ENCODE results near the gene H19.

Gene H19

DNA sequence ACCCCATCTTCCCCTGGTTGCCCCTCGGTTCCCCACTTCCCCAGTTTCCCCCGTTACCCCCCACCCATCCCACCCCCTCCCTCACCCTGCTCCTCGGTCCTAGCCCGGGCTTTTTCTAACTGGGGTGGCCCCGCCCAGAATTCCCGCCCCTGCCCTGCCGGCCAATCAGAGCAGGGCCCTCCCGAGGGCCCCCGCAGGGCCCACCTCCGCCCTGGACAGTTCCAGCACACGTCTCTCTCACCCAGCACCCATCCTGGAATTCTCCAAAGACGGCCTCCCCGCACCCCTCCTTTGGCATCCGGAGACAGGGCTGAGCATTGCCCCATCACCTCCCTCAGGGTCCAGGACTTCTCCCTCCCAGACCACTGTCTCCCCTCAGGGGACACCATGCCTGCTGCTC, at the start of gene H19:
Gene H19, minus strand, starts transcription at position 88 of the 400 bp plus-strand sequence.
- DNase-seq (ENCODE audit: low read depth): no peak

DNA sequence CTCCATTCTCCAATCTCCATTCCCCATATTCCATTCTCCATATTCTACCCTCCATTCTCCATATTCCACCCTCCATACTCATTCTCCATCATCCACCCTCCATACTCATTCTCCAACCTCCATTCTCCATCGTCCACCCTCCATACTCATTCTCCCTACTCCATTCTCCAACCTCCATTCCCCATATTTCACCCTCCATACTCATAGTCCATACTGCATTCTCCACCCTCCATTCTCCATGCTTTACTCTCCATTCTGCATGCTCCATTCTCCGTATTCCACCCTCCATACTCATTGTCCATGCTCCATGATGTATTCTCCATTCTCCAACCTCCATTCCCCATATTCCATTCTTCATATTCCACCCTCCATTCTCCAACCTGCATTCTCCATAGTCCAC, 44.3 kb upstream of the H19 start:
- DNase-seq (ENCODE audit: low read depth): no peak

GRCh38 chr11:2041153-2041552, 43.5 kb upstream of the H19 start:
- no peak for DNase-seq (ENCODE audit: low read depth)

DNA sequence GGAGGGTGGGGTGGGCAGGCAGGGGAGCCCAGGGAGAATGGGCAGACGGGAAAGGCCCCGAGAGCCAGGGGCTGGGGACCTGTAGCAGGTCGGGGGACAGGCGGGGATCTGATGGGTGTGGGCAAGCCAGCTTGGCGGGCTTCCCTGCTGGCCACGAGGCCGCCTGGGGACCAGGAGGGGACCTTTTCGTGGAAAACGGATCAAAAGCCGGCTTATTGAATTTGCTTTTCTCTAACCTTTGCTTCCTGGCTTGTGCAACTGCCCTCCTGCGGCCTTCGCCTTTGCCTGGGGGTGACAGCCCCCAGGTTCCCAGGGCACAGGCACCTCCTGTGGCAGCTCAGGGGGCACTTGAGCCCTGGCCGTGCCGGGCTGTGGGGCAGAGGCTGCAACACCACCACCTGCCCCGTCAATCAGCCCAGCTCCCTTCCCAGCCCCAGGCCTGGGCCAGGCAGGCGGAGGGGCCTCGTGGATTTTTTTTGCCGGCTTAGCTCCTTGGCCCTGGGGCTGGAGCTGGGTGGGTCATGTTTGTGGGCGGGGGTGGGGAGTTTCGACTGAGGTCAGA, 41.6 kb upstream of the H19 start:
- DNase-seq (ENCODE audit: low read depth): no peak

DNA sequence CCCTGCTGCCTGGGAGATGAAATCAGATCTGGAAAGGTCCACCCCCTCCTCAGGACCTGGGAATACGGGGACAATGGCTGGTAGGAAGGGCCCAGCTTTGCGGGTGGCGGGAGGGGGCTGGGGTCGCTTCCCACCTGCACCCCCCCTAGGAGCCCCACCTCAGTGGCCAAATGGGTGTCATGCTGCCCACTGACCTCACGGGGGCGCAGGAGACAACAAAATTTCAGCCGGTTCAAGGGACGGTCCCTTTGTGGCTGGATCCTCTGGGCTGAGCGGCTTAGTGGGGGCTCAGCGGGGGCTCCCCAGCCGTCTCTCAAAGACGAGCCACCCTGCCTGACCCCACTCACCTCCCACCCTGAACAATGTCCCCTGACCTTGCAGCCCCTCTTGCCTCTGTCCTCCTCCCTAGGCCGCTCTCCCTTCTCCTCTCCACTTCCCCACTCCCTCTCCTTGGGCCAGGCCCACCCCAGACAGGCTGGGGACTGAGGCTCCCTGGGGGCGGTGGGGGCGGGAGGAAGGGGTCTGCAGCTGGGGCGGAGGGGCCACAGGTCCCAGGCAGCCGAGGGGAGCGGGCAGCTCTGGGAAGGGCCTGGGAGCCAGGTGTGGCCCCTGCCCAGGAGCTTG, 39.3 kb upstream of the H19 start:
- DNase-seq (ENCODE audit: low read depth): no peak

- DNase-seq (ENCODE audit: low read depth): no peak
These were observed 37.7 kb upstream of the H19 start for GRCh38 chr11:2035382-2035781.

GRCh38 chr11:2031058-2031457, 33.4 kb upstream of the H19 start:
- no peak for DNase-seq (ENCODE audit: low read depth)

DNA sequence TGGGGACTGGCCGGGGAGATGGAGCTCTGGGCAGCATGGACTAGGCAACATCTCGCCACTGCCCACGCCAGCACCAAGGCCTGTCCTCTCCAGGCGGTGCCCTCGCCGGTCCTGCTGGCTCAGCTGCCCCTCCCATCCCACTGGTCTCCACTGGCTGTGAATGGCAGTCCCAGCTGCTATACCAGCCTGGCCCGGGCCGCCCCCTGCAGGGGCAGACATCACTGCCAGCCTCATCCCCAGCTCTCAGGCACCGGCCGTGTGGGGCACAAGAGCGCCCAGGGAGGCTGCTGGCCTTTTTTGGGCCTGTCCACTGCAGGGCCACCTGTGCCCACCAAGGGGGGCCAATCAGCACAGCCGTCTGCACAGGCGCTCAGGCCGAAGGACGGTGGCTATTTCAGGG, 30.1 kb upstream of the H19 start:
- no peak for DNase-seq (ENCODE audit: low read depth)

DNA sequence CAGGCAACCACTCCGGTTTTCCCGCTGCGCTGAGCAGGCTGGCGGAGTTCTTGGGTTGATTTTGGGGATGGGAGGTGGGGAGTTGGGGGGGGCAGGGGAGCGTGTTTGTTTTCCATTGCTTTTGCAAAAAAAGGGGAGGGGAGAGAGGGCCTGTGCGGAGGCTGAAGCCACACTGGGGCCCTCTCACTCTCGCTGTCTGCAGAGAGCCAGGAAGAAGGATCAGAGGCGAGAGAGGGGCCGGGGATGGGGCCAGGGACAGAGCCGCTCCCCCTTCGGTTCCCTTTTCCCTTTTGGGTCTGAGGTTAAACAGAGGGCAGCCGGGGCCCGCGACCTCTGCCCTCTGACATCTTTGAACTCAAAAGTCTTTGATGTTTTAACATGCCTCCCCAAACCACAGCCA, 17.4 kb upstream of the H19 start:
- no peak for DNase-seq (ENCODE audit: low read depth)

DNA sequence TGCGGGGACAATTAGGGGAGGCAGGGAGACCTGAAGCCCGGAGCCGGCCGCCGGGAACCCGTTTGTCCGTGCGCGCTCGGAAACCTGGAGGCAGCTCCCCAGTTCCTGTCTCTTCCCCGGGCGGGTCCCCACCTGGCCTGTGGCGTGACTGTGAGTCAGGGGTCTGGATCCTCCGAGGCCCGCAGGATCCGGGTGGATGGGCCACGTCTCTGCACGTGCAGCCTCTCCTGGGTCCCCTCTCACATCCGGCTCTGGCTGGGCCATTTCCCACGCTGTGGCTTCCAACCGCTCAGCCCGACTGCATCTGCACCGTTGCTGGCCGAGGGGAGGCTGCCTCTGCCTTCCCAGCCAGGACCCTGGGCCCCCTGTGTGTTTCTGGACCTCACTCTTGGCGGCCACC, 14.8 kb upstream of the H19 start:
- no peak for DNase-seq (ENCODE audit: low read depth)

DNA sequence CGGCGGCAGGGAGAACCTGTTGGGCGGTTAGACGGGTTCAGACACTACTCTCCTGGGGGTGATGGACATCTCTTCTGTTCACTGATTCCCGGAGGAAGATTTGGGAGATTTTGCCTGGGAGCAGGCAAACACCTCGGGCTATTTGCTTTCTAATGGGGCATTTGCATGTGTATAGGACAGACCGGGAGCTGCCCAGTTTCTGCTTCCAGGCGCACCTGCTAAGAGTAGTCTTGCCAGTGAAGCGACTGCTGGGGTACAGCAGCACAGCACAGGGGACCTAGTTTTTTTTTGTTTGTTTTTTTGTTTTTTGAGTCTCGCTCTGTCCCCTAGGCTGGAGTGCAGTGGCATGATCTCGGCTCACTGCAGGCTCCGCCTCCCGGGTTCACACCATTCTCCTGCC, 6.8 kb upstream of the H19 start:
- no peak for DNase-seq (ENCODE audit: low read depth)

DNA sequence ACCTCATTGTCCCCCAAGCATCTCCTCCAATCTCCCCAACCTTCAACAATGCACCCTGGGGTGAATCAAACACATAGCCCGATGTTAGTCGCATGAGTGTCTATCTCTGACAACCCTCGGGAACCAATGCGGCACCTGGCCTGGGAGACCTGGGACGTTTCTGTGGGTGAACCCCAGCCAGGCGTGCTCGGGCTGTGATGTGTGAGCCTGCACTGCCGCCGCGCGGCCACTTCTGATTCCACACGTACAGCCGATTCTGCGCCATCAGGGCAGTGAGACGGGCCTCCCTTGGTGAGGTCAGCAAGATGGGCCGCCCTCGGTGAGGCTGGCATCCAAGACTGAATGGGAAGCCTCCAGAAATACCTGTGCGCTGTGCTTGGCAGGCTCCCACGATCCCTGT, 5.2 kb upstream of the H19 start:
- no peak for DNase-seq (ENCODE audit: low read depth)

DNA sequence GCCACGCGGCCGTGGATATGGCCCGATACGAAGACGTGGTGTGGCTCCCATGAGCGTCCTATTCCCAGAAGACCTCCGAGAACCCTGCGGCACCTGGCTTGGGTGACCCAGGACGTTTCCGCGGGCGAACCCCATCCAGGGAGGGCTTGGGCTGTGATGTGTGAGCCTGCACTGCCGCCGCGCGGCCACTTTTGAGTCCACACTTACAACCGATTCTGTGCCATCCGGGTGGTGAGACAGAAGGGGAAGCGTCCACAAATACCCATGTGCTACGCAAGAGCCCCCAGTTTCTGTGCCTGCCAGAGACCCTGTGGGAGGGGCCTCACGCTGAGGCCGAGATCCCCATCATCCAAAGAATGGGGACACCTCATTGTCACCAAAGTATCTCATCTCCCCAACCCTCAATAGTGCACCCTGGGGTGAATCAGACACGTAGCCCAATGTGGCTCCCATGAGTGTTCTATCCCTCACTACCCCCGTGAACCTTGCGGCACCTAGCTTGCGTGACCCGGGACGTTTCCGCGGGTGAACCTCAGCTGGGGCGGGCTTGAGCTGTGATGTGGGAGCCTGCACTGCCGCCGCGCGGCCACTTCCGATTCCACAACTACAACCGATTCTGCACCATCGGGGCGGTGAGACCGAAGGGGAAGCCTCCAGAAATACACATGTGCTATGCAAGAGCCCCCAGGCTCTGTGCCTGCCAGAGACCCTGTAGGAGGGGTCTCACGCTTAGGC, 4.6 kb upstream of the H19 start:
- DNase-seq (ENCODE audit: low read depth): no peak

- no peak for DNase-seq (ENCODE audit: low read depth)
These were observed 1.2 kb upstream of the H19 start for GRCh38 chr11:1998861-1999260.

DNA sequence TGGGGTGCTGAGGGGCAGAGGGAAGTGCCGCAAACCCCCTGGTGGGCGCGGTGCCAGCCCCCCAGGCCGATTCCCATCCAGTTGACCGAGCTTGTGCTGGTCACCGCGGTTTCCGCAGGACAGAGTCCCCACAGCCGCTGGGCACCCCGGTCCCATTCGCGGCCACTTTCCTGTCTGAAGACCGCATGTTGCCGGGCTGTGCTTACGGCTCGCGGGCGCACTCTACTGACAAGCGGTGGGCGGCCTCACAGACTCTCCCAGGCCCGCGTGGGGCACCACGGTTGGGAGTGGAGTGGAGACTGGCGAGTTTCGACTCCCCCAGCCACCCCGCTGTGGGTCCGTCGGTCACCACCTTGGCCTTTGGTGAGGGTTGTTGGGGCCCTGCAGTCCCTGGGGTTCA, 648 bp upstream of the H19 start:
- DNase-seq (ENCODE audit: low read depth): no peak

GRCh38 chr11:1994121-1994520, 3.5 kb downstream of the H19 start:
- no peak for DNase-seq (ENCODE audit: low read depth)

DNA sequence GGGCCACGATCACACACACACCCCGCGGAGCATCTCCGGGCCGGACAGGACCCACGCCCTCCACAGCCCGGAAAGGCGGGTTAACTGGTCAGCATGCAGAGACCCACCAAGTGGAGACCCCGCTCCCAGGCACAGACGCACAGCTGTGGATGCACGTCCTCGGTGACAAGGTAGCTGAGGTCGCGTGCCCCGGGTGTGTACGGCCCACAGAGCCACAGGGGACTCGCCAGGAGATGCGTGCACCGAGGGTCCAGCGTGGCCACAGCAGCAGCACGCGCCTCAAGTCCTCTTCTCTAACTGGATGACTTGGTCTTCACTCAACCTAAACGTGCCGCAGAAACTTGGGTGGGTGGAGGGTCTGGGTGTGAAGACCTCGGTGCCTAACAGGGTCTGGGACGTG, 5.5 kb downstream of the H19 start:
- DNase-seq (ENCODE audit: low read depth): no peak

- DNase-seq (ENCODE audit: low read depth): no peak
These were observed 6.6 kb downstream of the H19 start for GRCh38 chr11:1990872-1991578.

GRCh38 chr11:1989953-1990352, 7.7 kb downstream of the H19 start:
- no peak for DNase-seq (ENCODE audit: low read depth)

- DNase-seq (ENCODE audit: low read depth): no peak
These were observed 8.8 kb downstream of the H19 start for GRCh38 chr11:1988667-1989317.

GRCh38 chr11:1988174-1988573, 9.5 kb downstream of the H19 start:
- DNase-seq (ENCODE audit: low read depth): no peak

GRCh38 chr11:1987024-1987423, 10.6 kb downstream of the H19 start:
- DNase-seq (ENCODE audit: low read depth): no peak

GRCh38 chr11:1983601-1983961, 14.1 kb downstream of the H19 start:
- no peak for DNase-seq (ENCODE audit: low read depth)

All from T-helper 22 cell (primary cell).